CD4-positive, alpha-beta T cell treated with Interleukin-6 at 100 ng/mL for 8 hours (primary cell): ENCODE data around the gene BCCIP.
A peak's percentile ranks its signal among the peaks of the same experiment; 100 is the strongest.

Experiments used
- DNase-seq: peaks from one replicate; pipeline ENCODE4 v3.0.0-alpha.2; 2020; ENCODE audit warnings: mixed read lengths, low spot score

The BCCIP gene

DNA sequence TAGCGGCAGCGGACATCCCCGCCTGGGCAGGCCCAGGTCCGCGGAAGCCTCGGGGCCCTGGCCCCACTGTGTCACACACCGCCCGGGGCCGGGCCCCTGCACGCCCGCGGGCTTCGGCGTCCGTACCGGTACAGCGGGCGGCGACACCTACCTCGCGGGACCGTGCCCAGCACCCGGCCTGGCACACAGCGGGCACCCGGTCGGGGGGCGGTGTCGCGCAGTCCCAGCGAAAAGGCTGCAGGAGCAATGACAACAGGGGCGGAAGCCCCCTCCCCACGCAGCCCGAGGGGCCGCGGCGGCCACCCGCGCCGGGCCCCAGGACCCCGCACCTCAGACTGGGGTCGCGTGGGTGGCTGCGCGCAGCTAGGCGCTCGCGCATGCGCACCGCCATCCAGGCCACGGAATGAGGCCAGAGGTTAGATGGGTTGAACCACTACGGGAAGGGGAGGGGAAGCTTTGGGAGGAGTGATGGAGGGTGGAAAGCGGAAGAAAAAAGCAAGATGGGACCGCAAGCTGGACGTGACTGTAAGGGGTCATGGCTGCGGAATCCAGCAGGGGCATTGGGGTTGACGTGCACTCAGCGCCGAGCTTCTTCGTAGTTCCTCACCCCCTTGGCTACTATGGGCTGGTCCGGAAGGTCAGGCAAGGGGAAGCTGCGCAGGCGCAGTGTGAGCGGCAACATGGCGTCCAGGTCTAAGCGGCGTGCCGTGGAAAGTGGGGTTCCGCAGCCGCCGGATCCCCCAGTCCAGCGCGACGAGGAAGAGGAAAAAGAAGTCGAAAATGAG lies at the start of gene BCCIP, which contains the start of gene UROS:
Gene BCCIP (plus strand): TSS at position 669 of the 785 bp plus-strand sequence. CDS start 12 bp downstream, at position 681.
Gene UROS (minus strand): TSS at position 381 of the 785 bp plus-strand sequence. CDS start 6,759 bp downstream, outside the sequence.
- peak; percentile 90 for DNase-seq

DNA sequence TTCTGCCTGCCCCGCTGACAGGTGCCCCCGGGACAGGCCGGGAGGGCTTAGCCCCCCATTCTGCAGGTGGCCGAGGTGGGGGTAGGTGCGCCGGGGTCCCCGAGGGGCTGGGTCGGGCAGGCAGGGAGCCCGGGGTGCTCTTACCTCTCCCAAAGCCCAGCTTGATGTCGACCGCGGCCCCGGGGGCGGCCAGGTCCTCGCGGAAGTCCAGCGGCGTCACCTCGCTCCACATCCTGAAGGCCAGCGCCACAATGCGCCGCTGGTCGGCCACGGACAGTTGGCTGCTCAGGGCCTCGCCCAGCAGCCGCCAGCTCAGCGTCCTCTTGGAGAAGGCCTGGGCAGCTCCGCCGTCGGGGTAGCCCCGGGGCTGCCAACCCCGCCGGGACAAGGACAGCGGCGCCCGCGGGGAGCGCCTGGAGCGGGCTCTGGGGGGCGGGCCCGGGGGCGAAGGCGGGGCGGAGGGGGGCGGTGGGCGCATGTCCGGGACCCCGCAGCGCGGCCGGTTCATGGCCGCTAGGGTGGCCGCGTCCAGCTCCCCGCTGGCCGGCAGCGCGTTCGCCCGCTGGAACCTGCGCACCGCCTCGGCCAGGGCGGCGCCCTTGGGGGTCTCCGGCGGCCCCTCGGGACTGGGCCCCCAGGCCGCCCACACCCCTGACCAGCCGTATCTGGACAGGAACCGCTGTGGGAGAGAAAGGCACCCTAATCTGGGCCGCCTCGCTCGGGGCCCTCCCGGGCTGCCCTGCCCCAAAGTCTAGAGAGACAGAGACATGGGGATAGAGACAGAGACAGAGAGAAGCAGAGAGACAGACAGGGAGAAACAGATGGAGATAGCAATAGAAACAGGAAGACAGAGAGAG lies 49.4 kb upstream of the BCCIP start:
- DNase-seq = no peak

DNA sequence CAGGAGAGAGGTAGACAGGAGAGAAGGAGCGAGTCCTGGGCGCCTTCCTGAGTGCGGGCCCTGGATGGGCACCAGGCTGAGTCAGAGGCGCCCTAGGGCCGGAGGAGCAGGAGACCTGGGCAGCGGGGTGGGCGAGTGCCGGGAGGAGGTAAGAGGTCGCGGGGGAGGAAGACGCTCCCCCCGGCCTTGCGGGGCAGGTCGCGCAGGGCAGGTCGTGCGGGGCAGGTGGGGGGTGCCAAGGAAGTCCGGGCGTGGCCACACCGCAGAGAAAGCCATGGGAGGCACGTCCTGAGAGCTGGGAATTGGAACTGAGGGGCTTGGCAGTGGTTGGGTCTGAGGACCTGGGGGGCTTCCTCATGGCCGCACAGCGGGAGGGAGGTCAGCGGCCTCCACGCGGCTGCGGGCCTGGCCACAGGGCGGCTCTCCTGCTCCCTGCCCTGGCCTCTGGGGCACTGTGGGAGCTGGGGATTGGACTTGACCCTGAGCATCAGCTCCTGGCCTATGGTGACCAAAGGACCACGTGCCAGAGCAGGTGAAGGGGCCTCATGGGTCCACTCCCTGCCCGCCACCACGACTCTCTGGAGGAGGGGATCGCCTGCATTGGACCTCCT lies 48.7 kb upstream of the BCCIP start:
- no peak for DNase-seq

DNA sequence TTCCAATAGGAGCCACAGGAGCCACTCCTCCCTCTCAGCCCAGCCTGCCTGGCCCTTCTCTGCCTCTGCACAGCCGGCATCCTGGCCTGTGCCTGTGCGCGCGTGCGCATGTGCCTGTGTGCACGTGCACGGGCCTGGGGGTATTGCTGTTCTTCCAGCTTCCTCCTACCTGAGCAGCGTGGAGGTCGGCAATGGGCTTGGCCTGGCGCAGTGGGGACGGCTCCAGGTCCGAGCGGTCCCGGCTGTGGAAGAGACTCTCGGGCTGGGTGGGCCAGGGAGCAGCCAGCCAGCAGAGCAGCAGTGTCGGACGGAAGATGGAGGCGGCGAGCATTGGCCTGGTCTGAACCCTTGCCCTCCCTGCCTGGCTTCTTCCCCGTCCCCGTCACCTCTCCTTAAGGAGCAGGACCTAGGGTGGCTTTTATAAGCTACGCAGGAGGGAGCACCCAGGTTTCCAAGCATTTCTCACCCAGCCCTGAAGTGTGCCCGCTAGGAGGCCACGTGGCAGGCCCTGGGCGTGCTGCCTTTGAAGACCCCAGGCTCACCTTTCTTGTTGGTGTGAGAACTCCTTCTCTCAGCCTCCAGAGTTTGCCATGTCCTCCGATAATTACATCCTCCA lies 47.7 kb upstream of the BCCIP start, which contains the start of gene MMP21:
Gene MMP21 (minus strand): TSS at position 331 of the 616 bp plus-strand sequence. CDS start 0 bp downstream, at position 331.
- DNase-seq = no peak

DNA sequence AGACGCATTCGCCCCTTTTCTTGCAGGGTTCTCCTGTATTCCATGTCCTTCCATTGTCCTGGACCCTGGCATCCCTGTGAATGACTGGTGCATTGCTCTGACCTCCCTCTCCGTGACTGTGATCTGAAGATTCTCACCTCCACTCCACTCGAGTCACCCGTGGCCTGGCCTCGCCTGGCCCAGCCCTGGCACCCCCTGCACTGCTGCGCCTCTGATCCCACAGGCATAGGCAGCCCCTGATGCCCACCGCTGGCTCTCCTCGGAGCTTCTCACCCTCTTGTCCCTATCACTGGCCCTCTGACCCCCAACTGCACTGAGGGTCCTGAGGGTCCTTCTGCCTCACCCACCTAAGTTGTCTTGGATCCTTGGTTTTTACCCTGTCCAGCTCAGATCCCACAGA lies 45.5 kb upstream of the BCCIP start:
- no peak for DNase-seq

DNA sequence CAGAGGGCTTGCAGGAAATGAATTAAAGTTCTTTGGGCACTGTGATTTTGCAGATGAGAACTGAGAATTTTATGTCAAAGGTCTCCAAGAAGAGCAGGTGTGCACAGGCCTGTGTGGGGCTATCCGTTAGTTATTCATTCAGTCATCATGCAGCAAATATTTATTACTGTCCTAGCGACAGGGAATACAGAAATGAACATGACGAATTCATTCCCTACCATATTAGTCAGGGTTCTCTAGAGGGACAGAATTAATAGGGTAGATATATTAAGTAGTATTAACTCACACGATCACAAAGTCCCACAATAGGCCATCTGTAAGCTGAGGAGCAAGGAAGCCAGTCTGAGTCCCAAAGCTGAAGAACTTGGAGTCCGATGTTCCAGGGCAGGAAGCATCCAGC lies 44.8 kb upstream of the BCCIP start:
- no peak for DNase-seq

DNA sequence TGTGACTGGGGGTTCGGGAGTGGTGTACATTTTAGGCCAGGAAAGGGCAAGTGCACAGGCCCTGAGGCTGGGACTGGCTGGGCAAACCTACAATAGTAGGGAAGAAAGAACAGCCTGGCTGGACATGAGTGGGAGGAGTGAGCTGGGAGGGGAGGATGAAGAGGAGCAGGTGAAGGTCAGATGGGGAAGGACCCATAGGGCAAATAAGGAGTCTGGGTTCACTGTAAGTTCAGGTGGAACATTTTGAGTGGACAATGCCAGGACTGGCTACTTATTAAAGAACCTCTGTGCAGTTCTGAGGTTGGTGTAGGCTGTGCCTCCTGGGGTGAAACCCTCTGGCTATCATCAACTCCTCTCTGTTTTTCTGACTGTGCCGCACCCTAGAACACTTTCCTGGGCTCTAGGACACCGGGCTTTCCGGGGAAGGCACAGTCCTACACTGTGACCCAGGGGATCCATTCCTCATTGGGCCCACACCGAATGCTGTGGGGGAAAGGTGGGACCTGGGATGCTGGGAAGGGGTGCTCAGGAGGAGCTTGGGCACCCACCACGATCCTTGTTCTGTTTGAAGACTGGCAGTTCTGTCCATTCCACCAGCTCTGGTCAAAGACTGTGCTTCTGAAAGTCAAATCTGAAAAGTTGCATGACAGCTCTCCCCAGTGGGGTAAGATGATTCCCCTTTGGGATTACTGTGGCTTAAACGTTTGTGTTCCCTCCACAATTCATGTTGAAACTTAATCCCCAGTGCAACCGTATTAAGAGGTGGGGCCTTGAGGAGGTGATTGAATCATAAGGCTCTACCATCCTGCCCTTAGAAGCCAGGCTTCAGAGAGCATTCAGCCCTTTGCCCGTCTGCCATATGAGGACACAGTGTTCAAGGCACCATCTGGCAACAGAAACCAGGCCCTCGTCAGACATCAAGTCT lies 43.7 kb upstream of the BCCIP start:
- DNase-seq = no peak

DNA sequence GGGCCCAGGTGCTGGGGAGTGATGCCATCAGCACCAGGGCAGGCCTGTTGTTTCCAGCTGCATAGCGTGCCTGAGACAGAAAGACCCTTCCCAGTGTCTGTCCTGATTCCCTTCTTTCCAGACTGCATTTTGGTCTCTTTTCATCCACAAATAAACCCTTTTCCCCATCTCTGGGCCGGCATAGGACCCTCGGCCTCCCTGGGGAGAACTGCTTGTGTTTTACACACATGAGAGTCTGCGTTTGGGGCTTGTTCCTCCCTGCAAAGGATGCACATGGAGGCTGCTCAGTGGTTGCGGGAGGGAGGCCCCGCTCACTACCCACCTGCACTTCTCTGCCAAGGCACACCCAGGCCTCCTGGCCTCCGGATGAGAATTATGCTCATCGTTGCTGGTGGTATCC lies 42.0 kb upstream of the BCCIP start:
- no peak for DNase-seq

DNA sequence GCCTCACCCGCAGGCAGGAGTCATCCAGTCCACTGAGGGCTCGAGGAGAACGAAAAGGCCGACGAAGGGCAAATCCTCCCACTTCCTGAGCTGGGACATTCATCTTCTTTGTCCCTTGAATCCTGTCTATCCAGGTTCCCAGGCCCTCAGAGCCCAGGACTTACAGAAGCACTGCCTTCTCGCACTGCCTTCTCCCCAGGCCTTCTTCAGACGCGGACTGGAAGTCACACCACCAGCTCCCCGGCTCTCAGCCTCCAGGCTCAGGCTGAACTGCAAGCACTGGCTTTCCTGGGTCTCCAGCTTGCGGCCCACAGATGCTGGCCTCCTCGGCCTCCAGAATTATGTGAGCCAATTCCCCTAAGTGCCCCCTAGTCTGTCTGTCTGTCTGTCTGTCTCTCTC lies 41.3 kb upstream of the BCCIP start:
- DNase-seq = no peak

DNA sequence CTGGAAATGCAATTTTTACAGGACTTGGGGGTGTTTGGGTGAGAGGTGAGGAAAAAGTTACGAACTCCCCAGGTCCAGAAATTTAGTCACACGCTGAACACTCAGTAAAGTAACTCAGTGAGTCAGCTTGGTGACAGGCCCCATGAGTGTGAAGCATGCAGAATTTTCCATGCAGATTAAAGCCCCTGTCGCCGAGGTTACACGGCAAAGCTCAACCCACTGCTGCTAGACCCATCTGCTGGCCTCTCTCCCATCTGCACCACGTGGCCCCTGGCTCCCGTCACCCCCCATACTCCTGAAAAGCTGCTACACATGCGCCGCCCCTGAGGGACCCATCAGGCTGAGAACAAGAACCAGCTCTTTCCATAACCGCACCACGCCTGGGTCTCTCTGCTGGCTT lies 40.7 kb upstream of the BCCIP start:
- no peak for DNase-seq

DNA sequence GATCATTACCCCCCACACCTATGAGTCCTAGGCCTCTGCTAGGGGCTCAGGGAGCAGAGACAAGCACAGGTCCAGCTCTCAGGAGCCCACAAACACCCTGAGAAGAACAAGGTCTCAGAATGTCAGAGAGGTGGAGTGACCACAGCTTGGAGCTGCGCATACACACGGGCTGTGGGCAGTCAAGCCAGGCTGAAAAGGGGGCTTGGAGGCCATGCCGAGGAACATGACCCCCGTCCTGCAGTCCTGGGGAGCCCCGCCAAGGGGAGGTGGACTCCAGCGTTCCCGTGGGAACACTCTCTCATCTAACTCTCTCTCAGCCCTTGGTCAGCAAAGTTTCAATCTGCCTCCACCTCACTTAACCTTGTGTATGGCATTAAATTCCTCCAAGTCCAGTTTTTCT lies 39.9 kb upstream of the BCCIP start:
- no peak for DNase-seq

DNA sequence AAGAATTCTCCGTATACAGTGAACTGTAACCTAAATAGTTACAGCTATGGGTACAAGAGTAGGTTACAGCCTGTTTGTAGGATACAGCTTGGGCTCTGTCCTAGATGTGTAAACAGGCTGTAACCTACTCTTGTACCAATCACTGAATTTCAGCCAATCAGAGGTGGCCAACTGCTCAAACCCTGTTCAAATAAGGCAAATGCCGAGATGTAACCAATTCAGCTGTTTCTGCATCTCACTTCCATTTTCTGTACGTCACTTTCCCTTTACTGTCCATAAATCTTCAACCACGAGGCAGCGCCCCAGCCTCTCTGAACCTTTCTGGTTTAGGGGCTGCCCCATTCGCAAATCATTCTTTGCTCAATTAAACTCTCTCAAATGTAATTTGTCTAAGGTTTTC lies 39.4 kb upstream of the BCCIP start:
- no peak for DNase-seq

DNA sequence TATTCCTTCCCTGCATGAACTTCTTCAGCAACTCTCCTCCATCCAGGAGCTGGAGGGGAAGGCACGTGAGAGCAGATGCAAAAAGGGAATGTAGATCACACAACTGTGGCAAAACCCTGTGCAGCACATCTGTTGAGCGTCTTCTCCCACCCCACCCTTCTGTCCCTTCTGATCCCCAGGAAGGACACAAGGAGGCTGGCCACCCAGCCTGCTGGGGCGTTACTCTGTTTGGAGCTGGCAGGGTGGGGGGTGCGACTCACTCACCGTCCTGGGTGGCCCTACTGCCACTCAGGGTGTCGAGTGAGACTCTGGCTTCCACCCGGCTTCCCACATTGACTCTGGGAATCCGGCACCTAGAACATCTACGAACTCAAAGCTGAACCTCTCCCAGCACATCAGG lies 37.6 kb upstream of the BCCIP start:
- no peak for DNase-seq

DNA sequence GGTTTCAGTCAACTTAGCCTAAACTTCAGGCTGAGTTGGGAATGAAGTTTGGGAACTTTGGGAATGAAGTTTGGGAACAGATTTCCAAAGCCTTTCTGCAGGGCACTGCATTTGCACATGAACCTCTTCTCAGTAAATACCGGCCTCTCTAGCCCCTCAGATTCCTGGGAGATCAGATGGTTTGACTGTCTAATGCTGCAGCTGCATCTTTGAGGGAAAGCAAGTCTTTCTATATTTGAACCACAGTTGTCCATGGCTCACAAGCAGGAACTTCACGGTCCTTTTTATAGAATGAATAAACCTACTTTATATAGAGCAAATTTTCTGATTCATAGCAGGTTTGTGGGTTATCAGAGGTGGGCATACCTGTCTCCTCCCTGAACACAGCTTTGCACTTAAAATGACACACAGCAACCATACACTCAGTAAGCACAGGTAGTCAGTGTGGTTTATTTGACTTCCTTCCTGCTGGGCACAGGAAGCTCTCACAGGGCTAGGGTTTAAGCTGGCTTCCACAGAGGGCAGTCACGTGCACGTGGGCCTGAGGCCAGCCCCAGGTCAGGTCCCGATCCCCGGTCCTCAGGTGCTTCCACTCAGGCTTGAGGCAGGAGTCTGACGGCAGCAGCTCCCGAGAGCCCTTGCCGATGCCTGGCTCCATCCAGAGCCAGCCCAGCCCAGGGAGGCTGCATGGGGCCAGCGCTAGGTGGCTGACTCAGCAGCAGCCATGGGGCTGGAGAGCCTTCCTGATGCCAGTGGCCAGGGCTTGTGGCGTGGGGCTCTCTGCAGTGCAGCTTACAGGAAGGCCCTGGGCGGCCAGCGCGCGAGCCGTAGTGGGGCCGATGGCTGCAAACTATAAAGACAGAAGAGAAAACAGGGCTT lies 35.0 kb upstream of the BCCIP start:
- no peak for DNase-seq

DNA sequence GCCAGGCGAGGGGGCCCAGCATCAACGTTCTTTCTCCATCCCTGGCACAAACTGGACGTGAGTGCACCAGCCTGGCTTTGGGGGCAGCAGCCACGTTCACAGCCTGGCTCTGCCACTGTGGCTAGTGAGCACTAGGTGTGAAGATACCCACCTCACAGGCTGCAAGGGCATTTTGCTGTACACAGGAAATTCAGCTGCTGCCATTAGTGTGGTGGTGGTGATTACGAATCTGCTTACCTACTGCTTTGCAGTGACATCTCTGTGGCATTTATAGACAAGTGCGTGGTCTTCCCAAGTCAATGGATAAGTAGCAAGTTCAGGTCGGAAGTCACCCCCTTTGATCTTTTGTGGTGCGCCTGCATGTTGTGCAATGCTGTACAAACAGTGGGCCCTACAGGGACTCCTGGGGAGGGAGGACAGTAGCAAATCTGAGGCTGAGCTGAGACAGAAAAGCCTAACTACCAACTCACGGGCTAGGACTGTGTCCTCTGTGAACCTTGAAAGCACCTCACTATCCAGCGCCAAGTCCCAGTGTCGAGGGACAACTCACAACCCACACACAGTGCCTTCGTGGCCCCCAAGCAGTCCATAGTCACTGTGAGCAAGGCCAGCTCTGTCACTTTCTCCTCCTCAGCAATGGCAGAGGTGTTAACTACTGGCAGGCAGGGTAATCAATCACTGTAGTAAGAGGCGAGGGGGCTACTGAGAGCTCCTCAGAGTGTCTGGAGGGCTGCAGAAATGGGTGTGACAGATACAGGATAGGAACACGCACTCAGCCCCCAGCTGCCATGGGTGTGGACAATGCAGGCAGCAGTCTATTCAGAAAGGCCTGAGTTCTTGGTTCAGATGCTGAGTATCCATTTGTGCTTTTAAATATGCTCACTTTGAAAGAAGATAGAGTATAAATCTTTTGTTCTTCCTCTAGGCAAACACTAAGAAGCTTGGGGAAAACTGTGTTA lies 30.7 kb upstream of the BCCIP start:
- no peak for DNase-seq

DNA sequence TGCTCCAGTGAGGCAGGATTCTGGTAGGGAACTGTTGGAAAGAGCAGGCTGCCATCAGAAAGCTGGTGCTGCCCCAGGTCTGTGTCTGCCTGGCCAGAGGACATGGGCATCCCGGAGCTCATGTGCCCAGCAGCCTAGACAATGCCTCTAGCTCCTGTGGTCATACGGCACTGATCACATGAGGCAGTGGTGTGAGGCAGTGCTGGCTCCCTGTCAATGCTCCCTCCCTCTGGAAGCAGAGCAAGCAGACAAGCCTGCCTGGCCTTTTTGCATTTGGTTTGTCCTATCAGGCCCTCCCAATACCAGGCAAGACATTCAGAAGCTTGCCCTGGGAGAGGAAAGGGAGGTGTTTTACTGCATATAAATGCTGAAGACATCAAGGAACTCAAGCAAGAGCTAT lies 28.2 kb upstream of the BCCIP start:
- DNase-seq = no peak

DNA sequence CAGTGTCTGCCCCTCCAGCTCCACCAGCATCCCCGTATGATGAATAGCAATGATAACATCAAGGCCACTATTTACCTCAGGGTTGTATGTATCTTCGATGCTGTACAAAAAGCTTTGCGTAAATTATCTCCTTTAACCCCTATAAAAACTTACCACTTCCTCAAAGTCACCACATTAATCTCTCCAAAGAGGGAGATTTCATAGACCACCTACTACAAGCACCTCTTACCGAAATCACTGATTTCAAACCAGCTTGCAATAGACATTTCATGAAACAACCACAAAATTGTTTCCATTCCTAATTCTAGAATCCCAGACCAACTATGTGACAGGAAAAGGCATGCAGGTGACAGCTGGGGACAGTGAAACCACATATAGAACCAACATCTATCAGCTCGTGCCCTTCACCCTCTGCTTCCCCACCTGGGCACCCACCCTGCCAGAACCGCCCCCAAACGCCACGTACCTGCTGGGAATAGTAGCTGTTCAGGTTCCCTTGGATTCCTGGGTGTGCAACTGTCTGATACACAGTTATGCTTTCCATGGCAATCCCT lies 27.6 kb upstream of the BCCIP start:
- DNase-seq = no peak

DNA sequence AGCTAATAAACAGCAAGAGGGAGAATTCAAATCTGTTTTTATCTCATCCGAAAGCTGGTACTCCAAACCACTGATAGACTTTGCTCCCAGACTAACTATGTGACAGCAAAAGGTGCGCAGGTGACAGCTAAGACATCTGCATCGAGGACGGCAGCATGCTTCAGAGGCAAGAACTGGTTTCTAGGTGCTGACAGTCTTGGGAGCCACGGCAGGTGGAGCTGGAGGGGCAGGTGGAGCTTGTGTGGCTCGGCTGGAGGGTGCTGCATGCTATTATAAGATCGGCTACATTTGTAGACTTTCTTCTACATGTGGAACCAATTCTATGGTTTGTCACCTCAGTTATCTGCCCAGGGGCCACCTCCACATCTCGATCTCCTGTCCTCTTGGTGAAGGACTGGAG lies 25.9 kb upstream of the BCCIP start:
- no peak for DNase-seq
